ENCODE results near the gene QRICH2. TPM values are rescaled to one million over a fixed set of nuclear protein-coding genes. Genes with fewer than 3 reads are reported as not detected.

The QRICH2 gene
- total RNA-seq, 1 donor from 2014 or later: 1.7 TPM

- Histone ChIP-seq H2AFZ (replicated peaks) (no peak overlapping the region), H3K9me3 (ENCODE audit: low read depth) (no peaks in the 10 kb centered on the region), H3K4me2 (no peak overlapping the region), H3K36me3 (no peaks in the 10 kb centered on the region), H3K4me3 (no peak overlapping the region), H3K79me2 (ENCODE audit: low read depth) (peaks cover 37% of the 10 kb centered on the region), H3K4me1 (peaks cover 31% of the 10 kb centered on the region), H3K27me3 (no peaks in the 10 kb centered on the region), H3F3A (ENCODE audit: low read depth) (peaks cover 10% of the 10 kb centered on the region), H3K27ac (no peak overlapping the region), H3K9ac (no peak overlapping the region), H4K20me1 (ENCODE audit: low read depth) (peaks cover 27% of the 10 kb centered on the region)
- Mint-ChIP-seq H3K27ac (no peak overlapping the region), H3K9me3 (no peaks in the 10 kb centered on the region), H3K4me1 (peaks cover 27% of the 10 kb centered on the region), H3K27me3 (ENCODE audit: insufficient read depth, low read depth) (peaks cover 2% of the 10 kb centered on the region), H3K4me3 (no peak overlapping the region), H3K36me3 (peaks cover 5% of the 10 kb centered on the region)
- no peak for TF ChIP-seq EZH2 (IDR thresholded peaks at IDR 0.05)
- no peak for TF ChIP-seq EZH2phosphoT487 (IDR thresholded peaks at IDR 0.05)
- TF ChIP-seq CTCF (IDR thresholded peaks at IDR 0.05): no peak
- DNase-seq (ENCODE audit: low spot score): no peak
These were observed 37.1 kb downstream of the QRICH2 start for GRCh38 chr17:76270770-76271668.

- Histone ChIP-seq H3K4me1 (peaks cover 31% of the 10 kb centered on the region), H3K4me3 (no peak overlapping the region), H3K79me2 (ENCODE audit: low read depth) (peaks cover 44% of the 10 kb centered on the region), H2AFZ (replicated peaks) (no peak overlapping the region), H3K9me3 (ENCODE audit: low read depth) (no peaks in the 10 kb centered on the region), H4K20me1 (ENCODE audit: low read depth) (peaks cover 27% of the 10 kb centered on the region), H3F3A (ENCODE audit: low read depth) (peaks cover 10% of the 10 kb centered on the region), H3K36me3 (no peaks in the 10 kb centered on the region), H3K4me2 (no peak overlapping the region), H3K27ac (no peak overlapping the region), H3K9ac (no peak overlapping the region), H3K27me3 (no peaks in the 10 kb centered on the region)
- Mint-ChIP-seq H3K4me3 (no peak overlapping the region), H3K4me1 (peaks cover 26% of the 10 kb centered on the region), H3K9me3 (no peaks in the 10 kb centered on the region), H3K27ac (no peak overlapping the region), H3K36me3 (peaks cover 5% of the 10 kb centered on the region), H3K27me3 (ENCODE audit: insufficient read depth, low read depth) (peaks cover 2% of the 10 kb centered on the region)
- no peak for DNase-seq (ENCODE audit: low spot score)
- TF ChIP-seq EZH2 (IDR thresholded peaks at IDR 0.05): no peak
- TF ChIP-seq CTCF (IDR thresholded peaks at IDR 0.05): no peak
- TF ChIP-seq EZH2phosphoT487 (IDR thresholded peaks at IDR 0.05): no peak
These were observed 37.9 kb downstream of the QRICH2 start for GRCh38 chr17:76270127-76270592.

GRCh38 chr17:76268991-76269981 is 38.8 kb downstream of the QRICH2 start:
- Histone ChIP-seq H3K27me3 (no peaks in the 10 kb centered on the region), H2AFZ (replicated peaks) (no peak overlapping the region), H3K27ac (no peak overlapping the region), H3K36me3 (no peaks in the 10 kb centered on the region), H3K79me2 (ENCODE audit: low read depth) (peaks cover 44% of the 10 kb centered on the region), H4K20me1 (ENCODE audit: low read depth) (peaks cover 27% of the 10 kb centered on the region), H3K9ac (no peak overlapping the region), H3K9me3 (ENCODE audit: low read depth) (no peaks in the 10 kb centered on the region), H3K4me1 (peaks cover 31% of the 10 kb centered on the region), H3K4me3 (no peak overlapping the region), H3K4me2 (no peak overlapping the region), H3F3A (ENCODE audit: low read depth) (peaks cover 15% of the 10 kb centered on the region)
- no peak for TF ChIP-seq EZH2phosphoT487 (IDR thresholded peaks at IDR 0.05)
- Mint-ChIP-seq H3K4me1 (peaks cover 31% of the 10 kb centered on the region), H3K27me3 (ENCODE audit: insufficient read depth, low read depth) (peaks cover 4% of the 10 kb centered on the region), H3K4me3 (no peak overlapping the region), H3K27ac (no peak overlapping the region), H3K9me3 (no peaks in the 10 kb centered on the region), H3K36me3 (peaks cover 5% of the 10 kb centered on the region)
- no peak for DNase-seq (ENCODE audit: low spot score)
